Measurements from ENCODE around the gene WFDC1.

WFDC1 gene

GRCh38 chr16:84294531-84295142, at the start of gene WFDC1:
WFDC1 (plus strand) TSS chr16:84294878; CDS start chr16:84294972, 94 bp downstream.
- no peak for DNase-seq (ENCODE audit: low read depth in 4 of 4, low spot score in 1 of 4)

- DNase-seq (ENCODE audit: low read depth in 4 of 4, low spot score in 1 of 4): no peak
These were observed 48.6 kb upstream of the WFDC1 start for GRCh38 chr16:84245956-84246678.

- DNase-seq (ENCODE audit: low read depth in 4 of 4, low spot score in 1 of 4): no peak
These were observed 48.0 kb upstream of the WFDC1 start for GRCh38 chr16:84246679-84247077.

- DNase-seq (ENCODE audit: low read depth in 4 of 4, low spot score in 1 of 4): no peak
These were observed 47.3 kb upstream of the WFDC1 start for GRCh38 chr16:84247331-84247730.

GRCh38 chr16:84247844-84248243, 46.8 kb upstream of the WFDC1 start:
- DNase-seq (ENCODE audit: low read depth in 4 of 4, low spot score in 1 of 4): no peak

- no peak for DNase-seq (ENCODE audit: low read depth in 4 of 4, low spot score in 1 of 4)
These were observed 42.5 kb upstream of the WFDC1 start for GRCh38 chr16:84252184-84252583.

- DNase-seq (ENCODE audit: low read depth in 4 of 4, low spot score in 1 of 4): no peak
These were observed 41.5 kb upstream of the WFDC1 start for GRCh38 chr16:84253173-84253572.

- DNase-seq (ENCODE audit: low read depth in 4 of 4, low spot score in 1 of 4): no peak
These were observed 40.6 kb upstream of the WFDC1 start for GRCh38 chr16:84254062-84254461.

- DNase-seq (ENCODE audit: low read depth in 4 of 4, low spot score in 1 of 4): no peak
These were observed 39.4 kb upstream of the WFDC1 start for GRCh38 chr16:84255050-84255810.

GRCh38 chr16:84258266-84258665, 36.4 kb upstream of the WFDC1 start:
- no peak for DNase-seq (ENCODE audit: low read depth in 4 of 4, low spot score in 1 of 4)

GRCh38 chr16:84259691-84260090, 35.0 kb upstream of the WFDC1 start:
- no peak for DNase-seq (ENCODE audit: low read depth in 4 of 4, low spot score in 1 of 4)

GRCh38 chr16:84260766-84261554, 33.7 kb upstream of the WFDC1 start:
- DNase-seq (ENCODE audit: low read depth in 4 of 4, low spot score in 1 of 4): no peak

- DNase-seq (ENCODE audit: low read depth in 4 of 4, low spot score in 1 of 4): no peak
These were observed 32.6 kb upstream of the WFDC1 start for GRCh38 chr16:84262031-84262430.

GRCh38 chr16:84262939-84263338, 31.7 kb upstream of the WFDC1 start:
- no peak for DNase-seq (ENCODE audit: low read depth in 4 of 4, low spot score in 1 of 4)

- DNase-seq (ENCODE audit: low read depth in 4 of 4, low spot score in 1 of 4): no peak
These were observed 28.2 kb upstream of the WFDC1 start for GRCh38 chr16:84266451-84266850.

GRCh38 chr16:84267380-84267779, 27.3 kb upstream of the WFDC1 start:
- no peak for DNase-seq (ENCODE audit: low read depth in 4 of 4, low spot score in 1 of 4)

- no peak for DNase-seq (ENCODE audit: low read depth in 4 of 4, low spot score in 1 of 4)
These were observed 26.2 kb upstream of the WFDC1 start for GRCh38 chr16:84268291-84269040.

GRCh38 chr16:84270071-84270470, 24.6 kb upstream of the WFDC1 start:
- no peak for DNase-seq (ENCODE audit: low read depth in 4 of 4, low spot score in 1 of 4)

- DNase-seq (ENCODE audit: low read depth in 4 of 4, low spot score in 1 of 4): no peak
These were observed 24.1 kb upstream of the WFDC1 start for GRCh38 chr16:84270531-84270930.

GRCh38 chr16:84271037-84271436, 23.6 kb upstream of the WFDC1 start:
- no peak for DNase-seq (ENCODE audit: low read depth in 4 of 4, low spot score in 1 of 4)

- no peak for DNase-seq (ENCODE audit: low read depth in 4 of 4, low spot score in 1 of 4)
These were observed 22.8 kb upstream of the WFDC1 start for GRCh38 chr16:84271866-84272265.

Data from stimulated activated CD4-positive, alpha-beta T cell treated with anti-CD3 and anti-CD28 coated beads, Interleukin-1b, Interleukin-23, amount 100 ng/mL, for 24 hours (primary cell).